ENCODE data around the gene ZKSCAN4. TPM values are rescaled to one million over a fixed set of nuclear protein-coding genes. Genes with fewer than 3 reads are reported as not detected.

Gene ZKSCAN4
- total and polyA plus RNA-seq, 2 of the 8 experiments (the other 6 are each of a cell fraction or from before 2014, with no cell fraction given) = 2.2 to 6.6 TPM

DNA sequence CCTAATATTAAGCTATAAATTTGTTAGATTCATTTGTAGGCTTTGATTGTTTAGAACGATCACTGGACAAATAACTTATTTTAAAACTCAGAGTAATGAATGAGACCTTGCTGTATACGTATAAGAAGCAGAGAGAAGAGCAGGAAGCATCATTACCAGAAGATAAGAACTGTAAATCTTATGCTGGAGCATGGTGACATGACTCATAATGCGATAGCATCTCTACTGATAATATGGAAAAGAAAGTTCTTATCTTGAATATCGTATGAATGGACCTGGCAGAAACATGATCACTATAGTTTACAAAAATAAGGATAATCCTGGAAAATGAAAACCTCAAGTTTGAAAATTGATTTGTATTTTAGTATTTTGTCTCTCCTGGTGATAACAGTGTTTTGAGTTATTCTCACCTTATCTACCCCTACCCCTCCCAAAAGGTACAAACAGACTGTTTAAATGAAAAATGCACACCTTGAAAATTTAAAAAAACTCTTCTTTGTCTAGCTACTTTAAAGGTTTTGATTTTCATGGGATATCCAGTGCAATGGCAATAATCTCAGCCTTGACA lies 12.8 kb upstream of the ZKSCAN4 start:
- H4K91ac ChIP-seq (replicated peaks; ENCODE audit: insufficient read length, low read length) = no peak overlapping the region
- no peak overlapping the region for H3K4ac ChIP-seq (replicated peaks; ENCODE audit: insufficient read length, low read depth, low read length)
- ChIA-PET CTCF (ENCODE audit: partially characterized antibody) (interaction anchor here (0.7 kb wide), 2 partner anchors 13 to 91 kb away, joined by 3 read pairs; partner anchors contain the start of gene ZKSCAN4), POLR2A (ENCODE audit: partially characterized antibody) (interaction anchor here (0.9 to 4.3 kb wide), 4 partner anchors 14 to 134 kb away, joined by 3 to 31 read pairs (median 4); partner anchors contain the start of genes PGBD1 and ZKSCAN4)
- TF ChIP-seq TBP (IDR thresholded peaks at IDR 0.05; ENCODE audit: low read depth, low read length) (no peak), CEBPB (IDR thresholded peaks at IDR 0.05; ENCODE audit: low read depth, low read length) (no peak), POU5F1 (IDR thresholded peaks at IDR 0.05; ENCODE audit: low read depth, low read length) (no peak), SP2 (IDR thresholded peaks at IDR 0.05; ENCODE audit: low read length) (no peak), BACH1 (IDR thresholded peaks at IDR 0.05; ENCODE audit: low read length) (no peak), CHD2 (IDR thresholded peaks at IDR 0.05; ENCODE audit: low read length) (no peak), PHF8 (conservative IDR thresholded peaks at IDR 0.05; ENCODE audit: low read depth, low read length) (no peak), TCF12 (IDR thresholded peaks at IDR 0.05; ENCODE audit: low read depth, low read length) (no peak), RNF2 (IDR thresholded peaks at IDR 0.05; ENCODE audit: borderline replicate concordance, low read depth, low read length, missing control alignments, poor library complexity, severe bottlenecking) (no peak), BRCA1 (IDR thresholded peaks at IDR 0.05; ENCODE audit: low read depth, low read length) (no peak), SIRT6 (IDR thresholded peaks at IDR 0.05; ENCODE audit: low read length) (no peak), JUN (IDR thresholded peaks at IDR 0.05; ENCODE audit: low read depth, low read length) (no peak), POLR2AphosphoS5 (IDR thresholded peaks at IDR 0.05; ENCODE audit: low read depth, low read length) (no peak)
- TF ChIP-seq, protein P1, sequence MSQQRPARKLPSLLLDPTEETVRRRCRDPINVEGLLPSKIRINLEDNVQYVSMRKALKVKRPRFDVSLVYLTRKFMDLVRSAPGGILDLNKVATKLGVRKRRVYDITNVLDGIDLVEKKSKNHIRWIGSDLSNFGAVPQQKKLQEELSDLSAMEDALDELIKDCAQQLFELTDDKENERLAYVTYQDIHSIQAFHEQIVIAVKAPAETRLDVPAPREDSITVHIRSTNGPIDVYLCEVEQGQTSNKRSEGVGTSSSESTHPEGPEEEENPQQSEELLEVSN (IDR thresholded peaks at IDR 0.05) = no peak
- no peak for DNase-seq (ENCODE audit: low read depth in 1 of 2, low spot score in 2 of 2)
- WGBS, 2 experiments (ENCODE audit: extremely low coverage in 1 of 2, insufficient coverage in 1 of 2, insufficient read length in 1 of 2, insufficient replicate concordance in 2 of 2, low coverage in 1 of 2, low lambda C conversion rate in 2 of 2, missing lambda C conversion rate in 1 of 2) = 67% methylated on average over 4 of the region's 4 CpGs; no CpG with 5 or more reads in 1 of the 2 experiments
- no peaks in the 10 kb centered on the region for H3K79me1 ChIP-seq (ENCODE audit: low read depth, low read length)
- no peak overlapping the region for H2BK120ac ChIP-seq (replicated peaks; ENCODE audit: low read depth, low read length)
- H4K8ac ChIP-seq (ENCODE audit: extremely low read depth, insufficient read depth, low read length) = no peak overlapping the region
- no peak overlapping the region for H4K5ac ChIP-seq (ENCODE audit: insufficient read length, low read depth, low read length)
- H3K9me3 ChIP-seq (ENCODE audit: insufficient read depth in 2 of 2, low read depth in 1 of 2, low read length in 1 of 2) = no peaks in the 10 kb centered on the region
- H3K79me2 ChIP-seq (ENCODE audit: control insufficient read depth in 1 of 2, insufficient read depth in 2 of 2, low read length in 2 of 2) = peaks cover 0 to 16% of the 10 kb centered on the region in 2 experiments; a peak in 2 of 4 replicates
- no peak overlapping the region for H2AFZ ChIP-seq (ENCODE audit: low read length)
- H3K23me2 ChIP-seq (ENCODE audit: low read depth, low read length) = peaks cover 2% of the 10 kb centered on the region; the same call in 1 of the 2 replicates
- no peak overlapping the region for H2AK5ac ChIP-seq (ENCODE audit: low read depth, low read length)
- H3K4me3 ChIP-seq (ENCODE audit: extremely low read depth in 1 of 4, insufficient read depth in 2 of 4, low read depth in 3 of 4, low read length in 4 of 4) = no peak overlapping the region
- no peak overlapping the region for H3K56ac ChIP-seq (replicated peaks; ENCODE audit: insufficient read length, low read depth, low read length)
- H3K27me3 ChIP-seq (replicated peaks in 1 of 4; ENCODE audit: control insufficient read depth in 3 of 4, extremely low read depth in 1 of 4, insufficient read depth in 3 of 4, low read length in 3 of 4) = no peaks in the 10 kb centered on the region
- no peaks in the 10 kb centered on the region for H4K20me1 ChIP-seq (replicated peaks in 1 of 2; ENCODE audit: control insufficient read depth in 1 of 2, insufficient read depth in 2 of 2, low read length in 2 of 2)
- no peak overlapping the region for H2BK15ac ChIP-seq (ENCODE audit: low read length)
- no peak overlapping the region for H2BK20ac ChIP-seq (ENCODE audit: low read length)
- peaks cover 0 to 2% (median 0%) of the 10 kb centered on the region in 4 experiments; a peak in 1 of 7 replicates for H3K4me1 ChIP-seq (replicated peaks in 1 of 4; ENCODE audit: control insufficient read depth in 3 of 4, insufficient read depth in 4 of 4, low read length in 3 of 4)
- no peak overlapping the region for H2BK12ac ChIP-seq (ENCODE audit: low read depth, low read length)
- H3K18ac ChIP-seq (ENCODE audit: extremely low read depth, low read length) = no peak overlapping the region
- no peak overlapping the region for H3K14ac ChIP-seq (ENCODE audit: insufficient read length)
- no peak overlapping the region for H3K23ac ChIP-seq (ENCODE audit: insufficient read length)
- H3K4me2 ChIP-seq (ENCODE audit: insufficient read depth in 1 of 2, low read depth in 2 of 2, low read length in 2 of 2) = no peak overlapping the region
- no peaks in the 10 kb centered on the region for H3K36me3 ChIP-seq (ENCODE audit: control insufficient read depth in 2 of 4, insufficient read depth in 4 of 4, low read length in 3 of 4)
- no peak overlapping the region for H3K27ac ChIP-seq (ENCODE audit: low read depth, low read length)
- no peak overlapping the region for H2BK5ac ChIP-seq (ENCODE audit: low read depth, low read length)
- H3K9ac ChIP-seq (replicated peaks in 1 of 4; ENCODE audit: extremely low read depth in 1 of 4, low read depth in 3 of 4, low read length in 3 of 4) = no peak overlapping the region
- no peak for FAIRE-seq
